ENCODE data around the gene METTL16. TPM values are rescaled to one million over a fixed set of nuclear protein-coding genes. Genes with fewer than 3 reads are reported as not detected.
A peak's percentile ranks its signal among the peaks of the same experiment; 100 is the strongest.
"Not testable (repeated sequence)": the region's sequence is repeated elsewhere in the genome, so short reads cannot be mapped to it uniquely, and the experiment has no call there.

The METTL16 gene
- total and polyA plus RNA-seq, 11 donors, result 13.9 to 32.0 (median 24.3) TPM

DNA sequence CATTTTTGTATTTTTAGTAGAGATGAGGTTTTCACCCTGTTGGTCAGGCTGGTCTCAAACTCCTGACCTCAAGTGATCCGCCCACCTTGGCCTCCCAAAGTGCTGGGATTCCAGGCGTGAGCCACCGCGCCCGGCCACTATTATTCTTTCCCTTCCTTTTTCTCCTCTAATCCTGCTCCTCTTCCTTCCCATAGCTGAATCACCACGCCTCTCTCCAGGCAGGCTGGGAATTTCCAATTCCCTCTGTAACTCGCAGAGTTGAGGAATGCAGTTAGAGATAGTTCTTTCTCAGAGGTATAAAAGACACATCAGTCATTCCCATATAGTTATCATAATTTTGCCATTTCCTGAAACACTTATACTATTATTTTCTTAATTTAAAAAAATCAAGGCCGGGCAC lies 11.2 kb downstream of the METTL16 start:
- no peak overlapping the region for H3K27ac ChIP-seq
- TF ChIP-seq POLR2A (IDR thresholded peaks at IDR 0.05), result no peak
- no peak for TF ChIP-seq CTCF (IDR thresholded peaks at IDR 0.05)
- no peaks in the 10 kb centered on the region for H3K9me3 ChIP-seq
- no peaks in the 10 kb centered on the region for H3K27me3 ChIP-seq
- H3K36me3 ChIP-seq, result peaks cover 0 to 59% (median 28%) of the 10 kb centered on the region in 9 donors
- H3K4me1 ChIP-seq, result peaks cover 0 to 3% (median 0%) of the 10 kb centered on the region in 12 donors
- intact Hi-C loops (cut with DNase I), result no loop called here
- 73 to 87% (median 77%) methylated on average over 8 of the region's 8 CpGs for WGBS, 4 donors
- no peak for ATAC-seq
- no peak overlapping the region for H3K4me3 ChIP-seq
- DNase-seq, result no peak

DNA sequence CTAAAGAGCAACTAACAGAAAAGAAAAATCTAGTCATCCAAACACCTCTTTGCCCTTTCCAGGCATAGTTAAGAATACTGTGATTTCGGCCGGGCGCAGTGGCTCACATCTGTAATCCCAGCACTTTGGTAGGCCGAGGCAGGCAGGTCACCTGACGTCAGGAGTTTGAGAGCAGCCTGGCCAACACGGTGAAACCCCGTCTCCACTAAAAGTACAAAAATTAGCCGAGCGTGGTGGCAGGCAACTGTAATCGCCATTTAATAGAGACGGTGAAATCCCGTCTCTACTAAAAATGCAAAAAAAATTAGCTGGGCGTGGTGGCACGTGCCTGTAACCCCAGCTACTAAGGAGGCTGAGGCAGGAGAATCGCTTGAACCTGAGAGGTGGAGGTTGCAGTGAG lies 22.4 kb downstream of the METTL16 start:
- not testable (repeated sequence) for ATAC-seq, H3K27me3 ChIP-seq, DNase-seq, H3K9me3 ChIP-seq, H3K27ac ChIP-seq, H3K4me3 ChIP-seq
- Histone ChIP-seq H3K36me3 (peaks cover 0 to 10% (median 0%) of the 10 kb centered on the region in 9 donors), H3K4me1 (peaks cover 0 to 48% (median 28%) of the 10 kb centered on the region in 12 donors)
- intact Hi-C loops (cut with DNase I), result loop anchor here in 1 of 10 donors (10.0 kb wide), 1 partner anchor 186 kb away; no protein-coding TSS in a partner anchor
- 96 to 98% (median 97%) methylated on average over 15 of the region's 15 CpGs for WGBS, 4 donors

DNA sequence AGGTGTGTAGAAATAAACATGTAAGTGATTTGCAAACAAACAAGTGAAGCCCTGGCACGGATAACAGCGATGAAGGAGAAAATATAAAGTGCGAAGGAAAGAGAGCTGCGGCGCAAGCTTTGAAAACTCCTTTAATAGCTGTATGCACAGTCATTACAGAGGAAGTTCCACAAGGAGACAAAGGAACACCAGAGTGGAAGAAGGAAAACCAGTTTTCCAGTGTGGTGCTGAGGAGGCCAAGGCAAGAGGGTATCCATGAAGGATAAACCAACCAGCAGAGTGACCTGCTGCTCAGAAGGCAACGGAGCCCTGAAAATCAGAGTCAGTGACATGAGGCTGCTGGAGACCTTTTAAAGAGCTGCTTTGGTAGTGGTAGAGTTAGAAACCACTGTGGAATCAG lies 24.4 kb downstream of the METTL16 start:
- no peak overlapping the region for H3K27ac ChIP-seq
- intact Hi-C loops (cut with DNase I), result loop anchor here in 1 of 10 donors (10.0 kb wide), 1 partner anchor 187 kb away; no protein-coding TSS in a partner anchor
- no peaks in the 10 kb centered on the region for H3K27me3 ChIP-seq
- H3K36me3 ChIP-seq, result no peaks in the 10 kb centered on the region
- ATAC-seq, result no peak
- no peak for DNase-seq
- WGBS, 4 donors, result 78 to 94% (median 85%) methylated on average over 5 to 6 of the region's 6 CpGs
- H3K4me3 ChIP-seq, result no peak overlapping the region
- no peaks in the 10 kb centered on the region for H3K9me3 ChIP-seq
- H3K4me1 ChIP-seq, result peaks cover 0 to 57% (median 32%) of the 10 kb centered on the region in 12 donors
- TF ChIP-seq CTCF (IDR thresholded peaks at IDR 0.05) (no peak), POLR2A (IDR thresholded peaks at IDR 0.05) (no peak)

- not testable (repeated sequence) for H3K27me3 ChIP-seq, ATAC-seq, DNase-seq, H3K9me3 ChIP-seq, H3K36me3 ChIP-seq
- peaks cover 0 to 63% (median 36%) of the 10 kb centered on the region in 12 donors for H3K4me1 ChIP-seq
- peak overlapping the region in 5 of 12 donors; percentile 27 to 47 (median 39) for H3K4me3 ChIP-seq
- H3K27ac ChIP-seq, result peak overlapping the region in 6 of 12 donors; percentile 49 to 73 (median 66)
- intact Hi-C loops (cut with DNase I), result loop anchor here in 1 of 10 donors (10.0 kb wide), 1 partner anchor 188 kb away; no protein-coding TSS in a partner anchor
- 86 to 97% (median 94%) methylated on average over 4 of the region's 4 CpGs for WGBS, 4 donors
Measured at GRCh38 chr17:2486709-2487108, 25.0 kb downstream of the METTL16 start.

- Histone ChIP-seq H3K27me3 (no peaks in the 10 kb centered on the region), H3K36me3 (no peaks in the 10 kb centered on the region), H3K4me3 (peak overlapping the region in 11 of 12 donors; percentile 6 to 47 (median 40)), H3K9me3 (no peaks in the 10 kb centered on the region), H3K4me1 (peaks cover 0 to 61% (median 31%) of the 10 kb centered on the region in 12 donors), H3K27ac (peak overlapping the region in 9 of 12 donors; percentile 25 to 73 (median 63))
- DNase-seq (no peak), ATAC-seq (peak; percentile 65 to 79 (median 72))
- 39 to 52% (median 43%) methylated on average over 10 of the region's 10 CpGs for WGBS, 4 donors
- TF ChIP-seq POLR2A (IDR thresholded peaks at IDR 0.05) (no peak), CTCF (IDR thresholded peaks at IDR 0.05) (no peak)
- intact Hi-C loops (cut with DNase I), result loop anchor here in 1 of 10 donors (10.0 kb wide), 1 partner anchor 189 kb away; no protein-coding TSS in a partner anchor
Measured at GRCh38 chr17:2485970-2486369, 25.7 kb downstream of the METTL16 start.

Measured in heart left ventricle (tissue), 16 donors.